GM21390 (cell line): ENCODE results near the gene GRIK3.

Experiments
- ATAC-seq: cut with Tn5 transposase; IDR thresholded peaks from one replicate; pipeline ENCODE4 v1.9.1; 2021; ENCODE audit not compliant: unreplicated experiment

The GRIK3 gene

GRCh38 chr1:36835017-36835695 is 199.2 kb downstream of the GRIK3 start:
- no peak for ATAC-seq

- ATAC-seq = no peak
These were observed 199.7 kb downstream of the GRIK3 start for GRCh38 chr1:36834586-36834985.

- no peak for ATAC-seq
These were observed 203.0 kb downstream of the GRIK3 start for GRCh38 chr1:36831186-36831810.

GRCh38 chr1:36829961-36830360 is 204.4 kb downstream of the GRIK3 start:
- ATAC-seq = no peak

- no peak for ATAC-seq
These were observed 205.2 kb downstream of the GRIK3 start for GRCh38 chr1:36829066-36829465.

- ATAC-seq = no peak
These were observed 209.1 kb downstream of the GRIK3 start for GRCh38 chr1:36825226-36825625.

GRCh38 chr1:36824390-36824861 is 209.9 kb downstream of the GRIK3 start:
- ATAC-seq = no peak

GRCh38 chr1:36822648-36823047 is 211.7 kb downstream of the GRIK3 start:
- ATAC-seq = no peak

- no peak for ATAC-seq
These were observed 212.9 kb downstream of the GRIK3 start for GRCh38 chr1:36821386-36821785.

GRCh38 chr1:36818771-36819170 is 215.5 kb downstream of the GRIK3 start:
- ATAC-seq = no peak

- ATAC-seq = no peak
These were observed 218.0 kb downstream of the GRIK3 start for GRCh38 chr1:36816348-36816747.

GRCh38 chr1:36814774-36815173 is 219.5 kb downstream of the GRIK3 start:
- ATAC-seq = no peak

GRCh38 chr1:36814083-36814482 is 220.2 kb downstream of the GRIK3 start:
- ATAC-seq = no peak

GRCh38 chr1:36807262-36807661 is 227.1 kb downstream of the GRIK3 start:
- no peak for ATAC-seq

GRCh38 chr1:36805979-36806640 is 228.2 kb downstream of the GRIK3 start:
- no peak for ATAC-seq

- no peak for ATAC-seq
These were observed 229.5 kb downstream of the GRIK3 start for GRCh38 chr1:36804669-36805314.

- no peak for ATAC-seq
These were observed 230.3 kb downstream of the GRIK3 start for GRCh38 chr1:36803868-36804570.

- ATAC-seq = no peak
These were observed 232.3 kb downstream of the GRIK3 start for GRCh38 chr1:36802018-36802417.

GRCh38 chr1:36797761-36798160 is 236.6 kb downstream of the GRIK3 start:
- no peak for ATAC-seq

- ATAC-seq = no peak
These were observed 237.6 kb downstream of the GRIK3 start for GRCh38 chr1:36796733-36797132.

- no peak for ATAC-seq
These were observed 238.2 kb downstream of the GRIK3 start for GRCh38 chr1:36796106-36796590.
